SU-DHL-6 (cell line): ENCODE data around the gene MPV17.

Source experiments
- H2AFZ ChIP-seq: fragments of 200-600 bp; sonication (generic); 2 replicates; pipeline ENCODE4 v1.6.1; 2014; ENCODE audit warnings: low read depth, mild to moderate bottlenecking, moderate library complexity, mixed read lengths, antibody characterized with exemption, low read length; ENCODE audit not compliant: severe bottlenecking
- H3F3A ChIP-seq: fragments of 200-600 bp; shearing (Covaris generic); 2 replicates; pipeline ENCODE4 v1.6.0; 2016; ENCODE audit warnings: antibody characterized with exemption, mild to moderate bottlenecking; ENCODE audit not compliant: insufficient read depth
- H3K27ac ChIP-seq: fragments of 200-600 bp; sonication (generic); 2 replicates; pipeline ENCODE4 v1.5.1; 2016; ENCODE audit warnings: low read depth, mild to moderate bottlenecking, low read length, moderate library complexity, mixed read lengths
- H3K27me3 ChIP-seq: fragments of 200-600 bp; sonication (generic), shearing (Covaris generic); 2 replicates; pipeline ENCODE4 v1.6.0; 2014; ENCODE audit warnings: mild to moderate bottlenecking, low read length
- H3K36me3 ChIP-seq: fragments of 200-600 bp; sonication (generic); 2 replicates; pipeline ENCODE4 v1.6.1; 2014; ENCODE audit warnings: mild to moderate bottlenecking, low read length, mixed read lengths
- H3K4me2 ChIP-seq: fragments of 300-600, 200-600 bp; shearing (Covaris generic), sonication (generic); 2 replicates; pipeline ENCODE4 v1.6.0; 2014; ENCODE audit warnings: low read length, low read depth, mild to moderate bottlenecking; ENCODE audit not compliant: poor library complexity, severe bottlenecking
- H3K4me3 ChIP-seq: fragments of 200-600 bp; sonication (generic); 2 replicates; pipeline ENCODE4 v1.5.1; 2014; ENCODE audit warnings: antibody characterized with exemption, low read length, mild to moderate bottlenecking, mixed read lengths; ENCODE audit not compliant: insufficient read depth, poor library complexity, severe bottlenecking
- H3K79me2 ChIP-seq: fragments of 200-600 bp; sonication (generic); 2 replicates; pipeline ENCODE4 v1.6.1; 2014; ENCODE audit warnings: mild to moderate bottlenecking, low read length, moderate library complexity; ENCODE audit not compliant: insufficient read depth
- H3K9ac ChIP-seq: fragments of 200-600 bp; sonication (generic); 2 replicates; pipeline ENCODE4 v1.7.0; 2014; ENCODE audit warnings: mild to moderate bottlenecking, low read length
- H3K9me2 ChIP-seq: fragments of 200-600 bp; sonication (generic); replicated peaks from 2 replicates; pipeline ENCODE4 v1.6.1; 2014; ENCODE audit warnings: low read length; ENCODE audit not compliant: insufficient read depth
- H3K9me3 ChIP-seq: fragments of 200-600 bp; sonication (generic); 2 replicates; pipeline ENCODE4 v1.6.1; 2014; ENCODE audit warnings: low read length, mixed read lengths; ENCODE audit not compliant: insufficient read depth
- H4K20me1 ChIP-seq: fragments of 200-600 bp; sonication (generic); 2 replicates; pipeline ENCODE4 v1.6.1; 2014; ENCODE audit warnings: low read depth, mild to moderate bottlenecking, antibody characterized with exemption, low read length, moderate library complexity, mixed read lengths
- EZH2phosphoT487 ChIP-seq: fragments of 200-600 bp; sonication (generic), shearing (Covaris generic); conservative IDR thresholded peaks from 2 replicates; pipeline ENCODE4 v1.6.1; 2018; ENCODE audit warnings: mild to moderate bottlenecking, antibody characterized with exemption, low read length, moderate library complexity, mixed read lengths
- TF ChIP-seq, protein P1 (sequence below): fragments of 200-600 bp; sonication (generic); IDR thresholded peaks from one replicate; pipeline ENCODE4 v1.5.1; 2017; ENCODE audit warnings: antibody characterized with exemption, mild to moderate bottlenecking, low read length, moderate library complexity; ENCODE audit not compliant: insufficient read depth, poor library complexity, severe bottlenecking

The MPV17 gene

DNA sequence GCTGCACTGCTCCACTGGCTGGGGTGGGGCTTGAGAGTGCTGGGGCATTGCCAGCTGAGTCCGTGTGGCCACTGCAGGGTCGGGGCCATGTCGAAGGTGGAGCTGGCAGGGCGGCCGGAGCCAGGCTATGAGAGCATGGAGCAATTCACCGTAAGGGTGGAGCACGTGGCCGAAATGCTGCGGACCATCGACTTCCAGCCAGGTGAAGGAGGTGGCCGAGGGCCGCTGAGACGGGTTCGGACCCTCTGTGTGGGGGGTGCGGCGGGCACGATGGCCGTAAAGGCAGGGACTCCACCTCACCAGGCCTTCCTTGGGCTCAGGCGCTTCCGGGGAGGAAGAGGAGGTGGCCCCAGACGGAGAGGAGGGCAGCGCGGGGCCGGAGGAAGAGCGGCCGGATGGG lies 16.8 kb downstream of the MPV17 start:
- H3K9ac ChIP-seq: no peak overlapping the region
- H3K4me2 ChIP-seq: no peak overlapping the region
- H3K4me3 ChIP-seq: no peak overlapping the region
- no peaks in the 10 kb centered on the region for H3F3A ChIP-seq
- H2AFZ ChIP-seq: no peak overlapping the region
- no peak overlapping the region for H3K27ac ChIP-seq
- TF ChIP-seq, protein P1, sequence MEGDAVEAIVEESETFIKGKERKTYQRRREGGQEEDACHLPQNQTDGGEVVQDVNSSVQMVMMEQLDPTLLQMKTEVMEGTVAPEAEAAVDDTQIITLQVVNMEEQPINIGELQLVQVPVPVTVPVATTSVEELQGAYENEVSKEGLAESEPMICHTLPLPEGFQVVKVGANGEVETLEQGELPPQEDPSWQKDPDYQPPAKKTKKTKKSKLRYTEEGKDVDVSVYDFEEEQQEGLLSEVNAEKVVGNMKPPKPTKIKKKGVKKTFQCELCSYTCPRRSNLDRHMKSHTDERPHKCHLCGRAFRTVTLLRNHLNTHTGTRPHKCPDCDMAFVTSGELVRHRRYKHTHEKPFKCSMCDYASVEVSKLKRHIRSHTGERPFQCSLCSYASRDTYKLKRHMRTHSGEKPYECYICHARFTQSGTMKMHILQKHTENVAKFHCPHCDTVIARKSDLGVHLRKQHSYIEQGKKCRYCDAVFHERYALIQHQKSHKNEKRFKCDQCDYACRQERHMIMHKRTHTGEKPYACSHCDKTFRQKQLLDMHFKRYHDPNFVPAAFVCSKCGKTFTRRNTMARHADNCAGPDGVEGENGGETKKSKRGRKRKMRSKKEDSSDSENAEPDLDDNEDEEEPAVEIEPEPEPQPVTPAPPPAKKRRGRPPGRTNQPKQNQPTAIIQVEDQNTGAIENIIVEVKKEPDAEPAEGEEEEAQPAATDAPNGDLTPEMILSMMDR: no peak
- TF ChIP-seq EZH2phosphoT487: no peak
- no peaks in the 10 kb centered on the region for H3K9me3 ChIP-seq
- no peaks in the 10 kb centered on the region for H4K20me1 ChIP-seq
- no peaks in the 10 kb centered on the region for H3K79me2 ChIP-seq
- H3K27me3 ChIP-seq: no peaks in the 10 kb centered on the region
- no peaks in the 10 kb centered on the region for H3K36me3 ChIP-seq
- H3K9me2 ChIP-seq: no peaks in the 10 kb centered on the region

GRCh38 chr2:27305516-27305915 lies 17.4 kb downstream of the MPV17 start:
- TF ChIP-seq, protein P1: no peak
- TF ChIP-seq EZH2phosphoT487: no peak

GRCh38 chr2:27304488-27305240 lies 18.2 kb downstream of the MPV17 start:
- H4K20me1 ChIP-seq: no peaks in the 10 kb centered on the region
- H3K4me3 ChIP-seq: no peak overlapping the region
- no peaks in the 10 kb centered on the region for H3K9me3 ChIP-seq
- H3K9me2 ChIP-seq: no peaks in the 10 kb centered on the region
- H2AFZ ChIP-seq: no peak overlapping the region
- H3K27ac ChIP-seq: no peak overlapping the region
- no peaks in the 10 kb centered on the region for H3K27me3 ChIP-seq
- no peaks in the 10 kb centered on the region for H3F3A ChIP-seq
- H3K36me3 ChIP-seq: no peaks in the 10 kb centered on the region
- no peak for TF ChIP-seq EZH2phosphoT487
- TF ChIP-seq, protein P1: no peak
- H3K4me2 ChIP-seq: no peak overlapping the region
- no peak overlapping the region for H3K9ac ChIP-seq
- H3K79me2 ChIP-seq: no peaks in the 10 kb centered on the region

More at GRCh38 chr2:27305516-27305915, 17.4 kb downstream of the MPV17 start:
- Histone ChIP-seq H3K4me3 (no peak overlapping the region), H3K4me2 (no peak overlapping the region), H3K79me2 (no peaks in the 10 kb centered on the region), H3K9me3 (no peaks in the 10 kb centered on the region), H3K36me3 (no peaks in the 10 kb centered on the region), H4K20me1 (no peaks in the 10 kb centered on the region), H3K27ac (no peak overlapping the region), H3K27me3 (no peaks in the 10 kb centered on the region), H3F3A (no peaks in the 10 kb centered on the region), H3K9ac (no peak overlapping the region), H2AFZ (no peak overlapping the region), H3K9me2 (no peaks in the 10 kb centered on the region)
